Measurements from ENCODE around the gene CHST8. TPM values are rescaled to one million over a fixed set of nuclear protein-coding genes. Genes with fewer than 3 reads are reported as not detected.

The CHST8 gene
- polyA plus RNA-seq, 2 of the 4 experiments (the other 2 are of a cell fraction): not detected

GRCh38 chr19:33641956-33642498 lies 20.3 kb downstream of the CHST8 start:
- FAIRE-seq: no peak
- CTCF ChIA-PET: interaction anchor here (1.0 to 1.4 kb wide), 2 partner anchors 17 to 211 kb away, joined by 4 to 5 read pairs; no protein-coding TSS in a partner anchor
- 44% methylated on average over 7 of the region's 7 CpGs for WGBS (ENCODE audit: missing lambda C conversion rate)

GRCh38 chr19:33644284-33644836 lies 22.6 kb downstream of the CHST8 start:
- 29% methylated on average over 9 of the region's 9 CpGs for WGBS (ENCODE audit: missing lambda C conversion rate)
- no peaks in the 10 kb centered on the region for H3K4me1 ChIP-seq
- DNase-seq (ENCODE audit: low read depth in 1 of 2, low spot score in 1 of 2) (no peak), ATAC-seq (no peak), FAIRE-seq (no peak)
- no peak for TF ChIP-seq RFX5 (IDR thresholded peaks at IDR 0.05)
- TF ChIP-seq EP300 (IDR thresholded peaks at IDR 0.05): no peak
- TF ChIP-seq JUN (IDR thresholded peaks at IDR 0.05): no peak
- no peak for TF ChIP-seq SMC3 (IDR thresholded peaks at IDR 0.05)
- no peak for TF ChIP-seq CBX2 (IDR thresholded peaks at IDR 0.05; ENCODE audit: borderline replicate concordance, low read depth)
- no peak for TF ChIP-seq FOSL2 (IDR thresholded peaks at IDR 0.05)
- no peak for TF ChIP-seq FOSL2 (CRISPR knock-in tag; IDR thresholded peaks at IDR 0.05)
- TF ChIP-seq NPAS2 (CRISPR knock-in tag; IDR thresholded peaks at IDR 0.05; ENCODE audit: borderline replicate concordance): no peak
- TF ChIP-seq TFCP2L1 (CRISPR knock-in tag; IDR thresholded peaks at IDR 0.05): no peak
- TF ChIP-seq MAZ (IDR thresholded peaks at IDR 0.05; ENCODE audit: borderline replicate concordance, low read depth, low read length): no peak
- TF ChIP-seq PHF8 (IDR thresholded peaks at IDR 0.05; ENCODE audit: borderline replicate concordance, low read depth): no peak
- no peak for TF ChIP-seq ZFP36 (IDR thresholded peaks at IDR 0.05; ENCODE audit: borderline replicate concordance, partially characterized antibody)
- TF ChIP-seq, protein P1, sequence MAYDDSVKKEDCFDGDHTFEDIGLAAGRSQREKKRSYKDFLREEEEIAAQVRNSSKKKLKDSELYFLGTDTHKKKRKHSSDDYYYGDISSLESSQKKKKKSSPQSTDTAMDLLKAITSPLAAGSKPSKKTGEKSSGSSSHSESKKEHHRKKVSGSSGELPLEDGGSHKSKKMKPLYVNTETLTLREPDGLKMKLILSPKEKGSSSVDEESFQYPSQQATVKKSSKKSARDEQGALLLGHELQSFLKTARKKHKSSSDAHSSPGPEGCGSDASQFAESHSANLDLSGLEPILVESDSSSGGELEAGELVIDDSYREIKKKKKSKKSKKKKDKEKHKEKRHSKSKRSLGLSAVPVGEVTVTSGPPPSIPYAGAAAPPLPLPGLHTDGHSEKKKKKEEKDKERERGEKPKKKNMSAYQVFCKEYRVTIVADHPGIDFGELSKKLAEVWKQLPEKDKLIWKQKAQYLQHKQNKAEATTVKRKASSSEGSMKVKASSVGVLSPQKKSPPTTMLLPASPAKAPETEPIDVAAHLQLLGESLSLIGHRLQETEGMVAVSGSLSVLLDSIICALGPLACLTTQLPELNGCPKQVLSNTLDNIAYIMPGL (CRISPR knock-in tag; IDR thresholded peaks at IDR 0.05; ENCODE audit: borderline replicate concordance): no peak
- no peak for TF ChIP-seq HEYL (CRISPR knock-in tag; IDR thresholded peaks at IDR 0.05)
- no peak for TF ChIP-seq HOXA7 (CRISPR knock-in tag; IDR thresholded peaks at IDR 0.05)
- no peak for TF ChIP-seq CEBPB (IDR thresholded peaks at IDR 0.05)
- no peak for TF ChIP-seq NFE2L2 (conservative IDR thresholded peaks at IDR 0.05; ENCODE audit: low read length)
- TF ChIP-seq BCL3 (IDR thresholded peaks at IDR 0.05): no peak
- no peak for TF ChIP-seq MAFK (IDR thresholded peaks at IDR 0.05; ENCODE audit: partially characterized antibody)
- no peak overlapping the region for H3K4me2 ChIP-seq
- no peaks in the 10 kb centered on the region for H3K9me3 ChIP-seq
- CTCF ChIA-PET: no interaction called here
- POLR2A ChIA-PET: no interaction called here
- H3K4me3 ChIP-seq: no peak overlapping the region
- H3K27ac ChIP-seq: no peak overlapping the region

More at GRCh38 chr19:33641956-33642498, 20.3 kb downstream of the CHST8 start:
- POLR2A ChIA-PET: no interaction called here
- H3K9me3 ChIP-seq: no peaks in the 10 kb centered on the region
- DNase-seq (ENCODE audit: low read depth in 1 of 2, low spot score in 1 of 2) (no peak), ATAC-seq (no peak)
- no peaks in the 10 kb centered on the region for H3K4me1 ChIP-seq
- TF ChIP-seq EHF (CRISPR knock-in tag; IDR thresholded peaks at IDR 0.05) (no peak), ATOH8 (CRISPR knock-in tag; IDR thresholded peaks at IDR 0.05; ENCODE audit: low read depth) (no peak), POLR2A (IDR thresholded peaks at IDR 0.05; ENCODE audit: low read length) (no peak), ZFP36 (IDR thresholded peaks at IDR 0.05; ENCODE audit: borderline replicate concordance, partially characterized antibody) (no peak), NR3C1 (IDR thresholded peaks at IDR 0.05) (no peak), CBX8 (IDR thresholded peaks at IDR 0.05) (no peak), NPAS2 (CRISPR knock-in tag; IDR thresholded peaks at IDR 0.05; ENCODE audit: borderline replicate concordance) (no peak), TFCP2L1 (CRISPR knock-in tag; IDR thresholded peaks at IDR 0.05) (no peak), CHD4 (IDR thresholded peaks at IDR 0.05; ENCODE audit: borderline replicate concordance) (no peak), RAD21 (conservative IDR thresholded peaks at IDR 0.05 in 1 of 2, IDR thresholded peaks at IDR 0.05 in 1 of 2) (no peak), ZSCAN20 (CRISPR knock-in tag; IDR thresholded peaks at IDR 0.05) (no peak)
- TF ChIP-seq, protein P2, sequence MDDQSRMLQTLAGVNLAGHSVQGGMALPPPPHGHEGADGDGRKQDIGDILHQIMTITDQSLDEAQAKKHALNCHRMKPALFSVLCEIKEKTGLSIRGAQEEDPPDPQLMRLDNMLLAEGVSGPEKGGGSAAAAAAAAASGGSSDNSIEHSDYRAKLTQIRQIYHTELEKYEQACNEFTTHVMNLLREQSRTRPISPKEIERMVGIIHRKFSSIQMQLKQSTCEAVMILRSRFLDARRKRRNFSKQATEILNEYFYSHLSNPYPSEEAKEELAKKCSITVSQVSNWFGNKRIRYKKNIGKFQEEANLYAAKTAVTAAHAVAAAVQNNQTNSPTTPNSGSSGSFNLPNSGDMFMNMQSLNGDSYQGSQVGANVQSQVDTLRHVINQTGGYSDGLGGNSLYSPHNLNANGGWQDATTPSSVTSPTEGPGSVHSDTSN (IDR thresholded peaks at IDR 0.05): no peak
- TF ChIP-seq, protein P3, sequence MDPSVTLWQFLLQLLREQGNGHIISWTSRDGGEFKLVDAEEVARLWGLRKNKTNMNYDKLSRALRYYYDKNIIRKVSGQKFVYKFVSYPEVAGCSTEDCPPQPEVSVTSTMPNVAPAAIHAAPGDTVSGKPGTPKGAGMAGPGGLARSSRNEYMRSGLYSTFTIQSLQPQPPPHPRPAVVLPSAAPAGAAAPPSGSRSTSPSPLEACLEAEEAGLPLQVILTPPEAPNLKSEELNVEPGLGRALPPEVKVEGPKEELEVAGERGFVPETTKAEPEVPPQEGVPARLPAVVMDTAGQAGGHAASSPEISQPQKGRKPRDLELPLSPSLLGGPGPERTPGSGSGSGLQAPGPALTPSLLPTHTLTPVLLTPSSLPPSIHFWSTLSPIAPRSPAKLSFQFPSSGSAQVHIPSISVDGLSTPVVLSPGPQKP (IDR thresholded peaks at IDR 0.05; ENCODE audit: low read depth, low read length): no peak
- TF ChIP-seq, protein P4, sequence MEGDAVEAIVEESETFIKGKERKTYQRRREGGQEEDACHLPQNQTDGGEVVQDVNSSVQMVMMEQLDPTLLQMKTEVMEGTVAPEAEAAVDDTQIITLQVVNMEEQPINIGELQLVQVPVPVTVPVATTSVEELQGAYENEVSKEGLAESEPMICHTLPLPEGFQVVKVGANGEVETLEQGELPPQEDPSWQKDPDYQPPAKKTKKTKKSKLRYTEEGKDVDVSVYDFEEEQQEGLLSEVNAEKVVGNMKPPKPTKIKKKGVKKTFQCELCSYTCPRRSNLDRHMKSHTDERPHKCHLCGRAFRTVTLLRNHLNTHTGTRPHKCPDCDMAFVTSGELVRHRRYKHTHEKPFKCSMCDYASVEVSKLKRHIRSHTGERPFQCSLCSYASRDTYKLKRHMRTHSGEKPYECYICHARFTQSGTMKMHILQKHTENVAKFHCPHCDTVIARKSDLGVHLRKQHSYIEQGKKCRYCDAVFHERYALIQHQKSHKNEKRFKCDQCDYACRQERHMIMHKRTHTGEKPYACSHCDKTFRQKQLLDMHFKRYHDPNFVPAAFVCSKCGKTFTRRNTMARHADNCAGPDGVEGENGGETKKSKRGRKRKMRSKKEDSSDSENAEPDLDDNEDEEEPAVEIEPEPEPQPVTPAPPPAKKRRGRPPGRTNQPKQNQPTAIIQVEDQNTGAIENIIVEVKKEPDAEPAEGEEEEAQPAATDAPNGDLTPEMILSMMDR (IDR thresholded peaks at IDR 0.05): no peak
- no peak overlapping the region for H3K27ac ChIP-seq
- H3K4me2 ChIP-seq: no peak overlapping the region
- H3K4me3 ChIP-seq: no peak overlapping the region
